Neural progenitor cell (in vitro differentiated cells): Measurements from ENCODE around the gene HERC3.

Experiments used
- EZH2phosphoT487 ChIP-seq: fragments of 200-600 bp; sonication (generic); IDR thresholded peaks from 2 replicates; pipeline ENCODE4 v1.6.1; 2017; ENCODE audit warnings: antibody characterized with exemption
- TF ChIP-seq, protein P1 (sequence below): fragments of 200-600 bp; sonication (generic); IDR thresholded peaks from 2 replicates; pipeline ENCODE4 v1.5.1; 2017; ENCODE audit warnings: antibody characterized with exemption, mild to moderate bottlenecking

GRCh38 chr4:88584471-88584900 lies 7.8 kb upstream of the HERC3 start:
- TF ChIP-seq EZH2phosphoT487, result no peak
- TF ChIP-seq, protein P1, sequence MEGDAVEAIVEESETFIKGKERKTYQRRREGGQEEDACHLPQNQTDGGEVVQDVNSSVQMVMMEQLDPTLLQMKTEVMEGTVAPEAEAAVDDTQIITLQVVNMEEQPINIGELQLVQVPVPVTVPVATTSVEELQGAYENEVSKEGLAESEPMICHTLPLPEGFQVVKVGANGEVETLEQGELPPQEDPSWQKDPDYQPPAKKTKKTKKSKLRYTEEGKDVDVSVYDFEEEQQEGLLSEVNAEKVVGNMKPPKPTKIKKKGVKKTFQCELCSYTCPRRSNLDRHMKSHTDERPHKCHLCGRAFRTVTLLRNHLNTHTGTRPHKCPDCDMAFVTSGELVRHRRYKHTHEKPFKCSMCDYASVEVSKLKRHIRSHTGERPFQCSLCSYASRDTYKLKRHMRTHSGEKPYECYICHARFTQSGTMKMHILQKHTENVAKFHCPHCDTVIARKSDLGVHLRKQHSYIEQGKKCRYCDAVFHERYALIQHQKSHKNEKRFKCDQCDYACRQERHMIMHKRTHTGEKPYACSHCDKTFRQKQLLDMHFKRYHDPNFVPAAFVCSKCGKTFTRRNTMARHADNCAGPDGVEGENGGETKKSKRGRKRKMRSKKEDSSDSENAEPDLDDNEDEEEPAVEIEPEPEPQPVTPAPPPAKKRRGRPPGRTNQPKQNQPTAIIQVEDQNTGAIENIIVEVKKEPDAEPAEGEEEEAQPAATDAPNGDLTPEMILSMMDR, result no peak
